Skeletal muscle tissue (tissue), 4 donors: ENCODE results near the gene DNAJC4. TPM values are rescaled to one million over a fixed set of nuclear protein-coding genes. Genes with fewer than 3 reads are reported as not detected.
A peak's percentile ranks its signal among the peaks of the same experiment; 100 is the strongest.

Experiments
- H3K27ac ChIP-seq: one replicate; pipeline ENCODE4 v1.7.0; 2013; ENCODE audit warnings: mild to moderate bottlenecking, low read depth, low read length, inconsistent platforms
- H3K27me3 ChIP-seq, 3 donors: one replicate each; pipeline ENCODE4 v1.7.0; 2013; ENCODE audit warnings: low read length in 3 of 3; ENCODE audit not compliant: control insufficient read depth in 3 of 3, insufficient read depth in 3 of 3
- H3K36me3 ChIP-seq, 3 donors: one replicate each; pipeline ENCODE4 v1.7.0; 2013; ENCODE audit warnings: low read length in 3 of 3; ENCODE audit not compliant: control insufficient read depth in 3 of 3, insufficient read depth in 3 of 3
- H3K4me1 ChIP-seq, 3 donors: one replicate each; pipeline ENCODE4 v1.7.0; 2013; ENCODE audit warnings: low read length in 3 of 3, mild to moderate bottlenecking in 3 of 3; ENCODE audit not compliant: control insufficient read depth in 3 of 3, insufficient read depth in 3 of 3
- H3K4me3 ChIP-seq, 3 donors: one replicate each; pipeline ENCODE4 v1.7.0; 2013; ENCODE audit warnings: low read length in 3 of 3
- H3K9ac ChIP-seq, 3 donors: one replicate each; pipeline ENCODE4 v1.7.0; 2013; ENCODE audit warnings: low read length in 3 of 3, mild to moderate bottlenecking in 3 of 3, moderate library complexity in 2 of 3, low read depth in 1 of 3
- H3K9me3 ChIP-seq, 3 donors: one replicate each; pipeline ENCODE4 v1.7.0; 2013; ENCODE audit warnings: low read length in 3 of 3; ENCODE audit not compliant: control insufficient read depth in 3 of 3
- total RNA-seq: library from RNA; depleted of rRNA; stranded (reverse); fragments of >200 nt; gene quantifications from one replicate; pipeline ENCODE4 v1.2.3, GENCODE V29; 2014
- donor health status: Osteomylitis.

The DNAJC4 gene
- total RNA-seq, 1 donor from 2014 or later, result 18.8 TPM

DNA sequence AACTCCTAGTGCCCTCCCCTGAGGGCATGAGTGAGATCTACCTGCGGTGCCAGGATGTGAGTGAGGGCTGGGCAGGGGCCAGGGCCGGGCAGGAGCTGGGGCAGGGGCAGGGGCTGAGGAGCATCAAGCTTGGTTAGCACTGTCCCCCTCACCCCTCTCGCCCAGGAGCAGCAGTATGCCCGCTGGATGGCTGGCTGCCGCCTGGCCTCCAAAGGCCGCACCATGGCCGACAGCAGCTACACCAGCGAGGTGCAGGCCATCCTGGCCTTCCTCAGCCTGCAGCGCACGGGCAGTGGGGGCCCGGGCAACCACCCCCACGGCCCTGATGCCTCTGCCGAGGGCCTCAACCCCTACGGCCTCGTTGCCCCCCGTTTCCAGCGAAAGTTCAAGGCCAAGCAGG lies 10.1 kb upstream of the DNAJC4 start:
- Histone ChIP-seq H3K9ac (peak overlapping the region in 1 of 3 donors; percentile 54), H3K36me3 (peaks cover 8 to 15% (median 15%) of the 10 kb centered on the region in 3 donors), H3K27me3 (no peaks in the 10 kb centered on the region), H3K27ac (no peak overlapping the region), H3K9me3 (no peaks in the 10 kb centered on the region), H3K4me3 (no peak overlapping the region), H3K4me1 (peaks cover 43 to 44% (median 43%) of the 10 kb centered on the region in 3 donors)

DNA sequence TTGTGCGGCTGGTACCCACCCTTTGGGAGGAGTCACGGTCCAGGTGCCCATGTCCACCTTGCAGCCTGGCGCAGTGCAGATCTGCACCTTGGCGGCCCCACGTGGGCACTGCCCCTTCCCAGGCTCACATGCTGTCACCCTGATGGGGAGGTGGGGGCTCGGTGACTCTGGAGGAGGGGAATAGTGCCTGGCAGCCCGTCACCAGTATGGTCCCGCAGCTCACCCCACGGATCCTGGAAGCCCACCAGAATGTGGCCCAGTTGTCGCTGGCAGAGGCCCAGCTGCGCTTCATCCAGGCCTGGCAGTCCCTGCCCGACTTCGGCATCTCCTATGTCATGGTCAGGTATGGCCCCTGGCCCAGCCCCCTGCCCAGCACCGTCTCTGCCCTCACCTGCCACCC lies 9.6 kb upstream of the DNAJC4 start:
- Histone ChIP-seq H3K27ac (no peak overlapping the region), H3K9ac (peak overlapping the region in 2 of 3 donors; percentile 27 to 54), H3K36me3 (peaks cover 8 to 15% (median 15%) of the 10 kb centered on the region in 3 donors), H3K4me1 (peaks cover 48% of the 10 kb centered on the region in 3 donors), H3K27me3 (no peaks in the 10 kb centered on the region), H3K4me3 (no peak overlapping the region), H3K9me3 (no peaks in the 10 kb centered on the region)

DNA sequence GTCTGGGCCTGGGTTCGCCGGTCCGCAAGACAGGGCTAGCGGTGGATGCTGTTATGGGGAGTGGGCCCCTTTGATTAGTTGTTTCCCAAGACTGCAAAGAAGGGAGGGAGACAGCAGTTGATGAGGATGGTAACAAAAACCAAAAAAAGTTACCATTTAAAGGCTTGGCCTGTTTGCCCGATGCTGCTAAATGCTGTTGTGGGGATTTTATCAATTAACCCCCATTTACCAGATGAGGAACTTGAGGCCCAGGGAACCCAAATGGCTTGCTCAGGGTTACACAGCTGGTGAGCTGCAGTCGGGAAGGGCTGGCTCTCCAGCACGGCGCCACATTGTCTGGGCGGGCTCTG lies 7.7 kb upstream of the DNAJC4 start:
- Histone ChIP-seq H3K4me1 (peaks cover 59 to 65% (median 62%) of the 10 kb centered on the region in 3 donors), H3K9ac (peak overlapping the region in 2 of 3 donors; percentile 6 to 54), H3K27me3 (no peaks in the 10 kb centered on the region), H3K9me3 (no peaks in the 10 kb centered on the region), H3K27ac (peak overlapping the region; percentile 65), H3K4me3 (peak overlapping the region in 2 of 3 donors; percentile 20 to 29), H3K36me3 (peaks cover 8 to 17% (median 15%) of the 10 kb centered on the region in 3 donors)

DNA sequence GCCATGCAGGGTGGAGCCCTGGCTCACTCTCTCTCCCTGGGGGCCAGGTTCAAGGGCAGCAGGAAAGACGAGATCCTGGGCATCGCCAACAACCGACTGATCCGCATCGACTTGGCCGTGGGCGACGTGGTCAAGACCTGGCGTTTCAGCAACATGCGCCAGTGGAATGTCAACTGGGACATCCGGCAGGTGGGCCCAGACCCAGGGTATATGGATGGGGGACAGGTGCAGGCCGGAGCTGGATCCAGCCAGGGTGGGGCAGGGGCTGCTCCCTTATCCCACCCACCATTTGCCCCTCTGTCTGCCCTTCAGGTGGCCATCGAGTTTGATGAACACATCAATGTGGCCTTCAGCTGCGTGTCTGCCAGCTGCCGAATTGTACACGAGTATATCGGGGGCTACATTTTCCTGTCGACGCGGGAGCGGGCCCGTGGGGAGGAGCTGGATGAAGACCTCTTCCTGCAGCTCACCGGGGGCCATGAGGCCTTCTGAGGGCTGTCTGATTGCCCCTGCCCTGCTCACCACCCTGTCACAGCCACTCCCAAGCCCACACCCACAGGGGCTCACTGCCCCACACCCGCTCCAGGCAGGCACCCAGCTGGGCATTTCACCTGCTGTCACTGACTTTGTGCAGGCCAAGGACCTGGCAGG lies 7.2 kb upstream of the DNAJC4 start:
- Histone ChIP-seq H3K4me3 (peak overlapping the region in 2 of 3 donors; percentile 13 to 20), H3K36me3 (peaks cover 8 to 17% (median 15%) of the 10 kb centered on the region in 3 donors), H3K9ac (peak overlapping the region; percentile 43 to 68 (median 45)), H3K27me3 (no peaks in the 10 kb centered on the region), H3K9me3 (no peaks in the 10 kb centered on the region), H3K27ac (peak overlapping the region; percentile 65), H3K4me1 (peaks cover 60 to 66% (median 63%) of the 10 kb centered on the region in 3 donors)

DNA sequence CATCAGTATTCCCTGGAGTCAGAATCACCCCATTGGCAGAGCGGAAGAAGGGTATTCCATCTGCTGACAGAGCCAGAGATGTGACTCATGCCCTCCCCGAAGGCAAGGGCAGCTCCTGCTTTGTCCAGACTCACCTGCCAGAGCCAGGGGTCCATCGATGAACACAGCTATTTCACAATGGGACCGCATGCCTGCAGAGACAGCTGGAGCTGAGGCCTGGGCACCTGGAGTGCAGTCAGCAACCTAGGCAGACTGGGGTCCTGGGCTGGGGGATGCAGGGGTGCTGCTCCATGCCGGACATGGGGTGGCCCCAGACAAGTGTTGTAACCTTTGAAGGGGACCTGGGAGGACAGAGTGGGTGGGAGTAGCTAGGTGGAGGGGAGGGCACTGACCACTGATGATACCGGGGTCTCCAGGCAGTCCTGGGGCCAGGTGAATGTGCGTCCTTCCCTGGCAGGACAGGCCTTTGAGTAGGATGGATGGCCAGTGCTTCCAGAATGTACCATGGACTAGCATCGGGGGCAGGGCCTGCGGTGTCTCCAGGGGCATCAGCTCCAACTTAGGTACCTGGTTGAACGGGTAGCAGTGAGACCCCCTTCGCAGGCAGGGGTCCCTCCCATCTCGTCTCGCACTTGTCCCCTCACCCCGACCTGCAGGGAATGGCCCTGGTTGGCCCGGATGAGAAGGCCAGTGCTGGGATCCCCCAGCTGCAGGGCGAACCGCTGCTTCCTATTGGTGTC lies 6.0 kb upstream of the DNAJC4 start:
- H3K27me3 ChIP-seq, result no peaks in the 10 kb centered on the region
- peaks cover 8 to 17% (median 15%) of the 10 kb centered on the region in 3 donors for H3K36me3 ChIP-seq
- H3K4me3 ChIP-seq, result peak overlapping the region in 2 of 3 donors; percentile 95 to 97
- H3K4me1 ChIP-seq, result peaks cover 57 to 67% (median 62%) of the 10 kb centered on the region in 3 donors
- H3K9ac ChIP-seq, result peak overlapping the region; percentile 51 to 99 (median 99)
- H3K9me3 ChIP-seq, result no peaks in the 10 kb centered on the region
- H3K27ac ChIP-seq, result peak overlapping the region; percentile 33

DNA sequence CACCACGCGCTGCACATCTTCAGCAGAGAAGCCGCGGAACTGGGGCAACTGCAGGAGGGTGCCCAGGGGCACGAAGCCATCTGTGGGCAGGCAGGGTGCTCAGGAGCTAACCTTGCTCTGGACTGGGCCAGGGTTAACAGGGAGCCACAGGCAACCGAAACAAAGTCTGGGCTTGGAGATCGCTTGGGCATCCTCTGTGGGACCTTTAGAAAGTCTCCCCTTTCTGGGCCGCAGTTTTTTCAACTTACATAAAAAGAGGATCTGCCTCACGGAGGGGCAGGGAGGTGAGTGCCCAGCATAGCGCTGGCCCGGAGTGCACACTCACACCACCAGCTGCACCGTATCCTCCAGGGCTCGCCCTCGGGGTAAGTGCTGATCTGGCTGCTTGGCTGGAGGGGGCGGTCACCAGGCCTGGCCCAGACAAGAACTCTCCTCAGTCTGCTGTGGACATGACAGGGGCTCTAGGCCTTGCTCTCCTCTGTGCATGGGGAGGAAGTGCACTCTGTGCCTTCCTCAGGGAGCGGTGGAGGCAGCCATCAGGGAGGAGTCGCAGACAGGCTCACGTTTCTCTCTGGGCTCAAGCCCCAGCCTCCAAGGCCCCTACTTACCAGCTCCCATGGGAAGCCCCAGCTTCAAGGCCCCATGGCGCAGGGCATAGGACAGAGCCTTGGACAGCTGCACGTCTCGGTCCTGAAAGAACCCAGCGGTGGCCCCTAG lies 5.3 kb upstream of the DNAJC4 start:
- Histone ChIP-seq H3K27me3 (no peaks in the 10 kb centered on the region), H3K4me1 (peaks cover 64 to 73% (median 69%) of the 10 kb centered on the region in 3 donors), H3K36me3 (peaks cover 8 to 17% (median 14%) of the 10 kb centered on the region in 3 donors), H3K27ac (peak overlapping the region; percentile 95), H3K9me3 (no peaks in the 10 kb centered on the region), H3K9ac (peak overlapping the region; percentile 98 to 99 (median 99)), H3K4me3 (peak overlapping the region; percentile 90 to 97 (median 95))

DNA sequence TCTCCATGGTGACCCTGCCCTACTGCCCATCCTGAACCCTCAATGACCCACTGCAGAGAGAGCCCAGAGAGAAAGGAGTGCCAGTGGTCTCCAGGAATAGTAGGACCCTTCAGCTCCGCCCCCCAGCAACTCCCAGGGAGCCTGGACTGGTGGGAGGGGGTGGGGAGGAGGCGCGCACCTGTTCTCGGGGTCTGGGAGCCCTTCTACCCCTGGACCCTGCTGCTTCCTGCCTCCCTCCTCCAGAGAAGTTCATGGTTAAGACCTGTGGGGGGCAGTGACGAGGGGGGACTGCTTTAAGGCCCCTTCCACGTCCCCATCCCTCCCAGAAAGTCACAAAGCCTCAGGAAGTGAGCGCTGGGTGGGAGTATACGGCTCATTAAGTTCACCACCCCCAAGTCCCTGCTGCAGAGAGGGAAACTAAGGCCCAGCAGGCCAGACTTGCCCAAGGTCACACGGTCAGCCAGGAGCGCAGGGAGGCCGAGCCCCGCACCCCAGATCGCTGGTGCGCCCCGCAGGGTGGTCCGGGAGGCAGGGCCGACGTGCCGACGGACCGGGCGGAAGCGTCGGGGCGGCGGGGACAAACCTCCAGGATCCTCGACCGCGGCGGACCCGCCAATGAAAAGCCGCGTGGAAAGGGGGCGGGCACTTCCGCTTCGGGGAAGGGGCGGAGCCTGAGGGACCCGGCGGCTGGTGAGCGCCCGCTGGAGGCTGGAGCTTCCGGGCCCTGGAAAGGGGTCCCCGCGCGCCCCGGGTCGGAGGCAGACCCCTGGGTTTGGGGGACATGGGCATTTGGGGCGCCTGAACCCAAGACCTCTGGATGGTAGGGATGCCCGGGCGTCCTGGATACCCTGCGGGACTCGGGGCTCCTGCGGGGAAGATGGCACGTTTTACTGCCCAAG lies 4.5 kb upstream of the DNAJC4 start, which contains the start of the genes NUDT22 and TRPT1:
TSS of gene NUDT22 (plus strand) at position 667 of the 899 bp plus-strand sequence. CDS start 379 bp downstream, outside the sequence.
TSS of gene TRPT1 (minus strand) at position 579 of the 899 bp plus-strand sequence. CDS start at position 253, 326 bp downstream.
- peaks cover 63 to 69% (median 66%) of the 10 kb centered on the region in 3 donors for H3K4me1 ChIP-seq

DNA sequence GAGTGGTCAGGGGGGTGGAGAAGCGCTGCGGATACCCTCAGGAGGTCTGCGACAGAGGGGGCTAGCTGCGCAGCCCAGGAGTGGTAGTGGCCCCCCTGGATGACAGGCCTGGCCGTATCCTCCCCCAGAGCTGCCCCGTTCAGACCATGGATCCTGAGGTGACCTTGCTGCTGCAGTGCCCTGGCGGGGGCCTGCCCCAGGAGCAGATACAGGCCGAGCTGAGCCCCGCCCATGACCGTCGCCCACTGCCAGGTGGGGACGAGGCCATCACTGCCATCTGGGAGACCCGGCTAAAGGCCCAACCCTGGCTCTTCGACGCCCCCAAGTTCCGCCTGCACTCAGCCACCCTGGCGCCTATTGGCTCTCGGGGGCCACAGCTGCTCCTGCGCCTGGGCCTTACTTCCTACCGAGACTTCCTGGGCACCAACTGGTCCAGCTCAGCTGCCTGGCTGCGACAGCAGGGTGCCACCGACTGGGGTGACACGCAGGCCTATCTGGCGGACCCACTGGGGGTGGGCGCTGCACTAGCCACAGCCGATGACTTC lies 3.8 kb upstream of the DNAJC4 start:
- Histone ChIP-seq H3K27me3 (no peaks in the 10 kb centered on the region), H3K9ac (peak overlapping the region; percentile 98 to 99 (median 99)), H3K27ac (peak overlapping the region; percentile 95), H3K36me3 (peaks cover 0 to 11% (median 10%) of the 10 kb centered on the region in 3 donors), H3K9me3 (no peaks in the 10 kb centered on the region), H3K4me3 (peak overlapping the region; percentile 90 to 97 (median 95)), H3K4me1 (peaks cover 62 to 64% (median 64%) of the 10 kb centered on the region in 3 donors)

More for the DNA sequence above, 4.5 kb upstream of the DNAJC4 start, which contains the start of the genes NUDT22 and TRPT1:
- Histone ChIP-seq H3K4me3 (peak within 1 kb of the TSS; percentile 90 to 97 (median 95)), H3K9me3 (no peaks in the 10 kb centered on the region), H3K9ac (peak within 1 kb of the TSS; percentile 98 to 99 (median 99)), H3K36me3 (peaks cover 5 to 15% (median 10%) of the 10 kb centered on the region in 3 donors), H3K27me3 (no peaks in the 10 kb centered on the region), H3K27ac (peak within 1 kb of the TSS; percentile 95)
